Activated naive CD4-positive, alpha-beta T cell treated with anti-CD3 and anti-CD28 coated beads, Interleukin-2, amount 50 U/mL, for 16 hours (primary cell): Measurements from ENCODE around the gene GRK1.

Experiments
- DNase-seq: peaks from one replicate; pipeline ENCODE4 v3.0.0-alpha.2; 2020

Gene GRK1

GRCh38 chr13:113650731-113651148, 16.3 kb upstream of the GRK1 start:
- DNase-seq = no peak

- DNase-seq = no peak
Observed at GRCh38 chr13:113651511-113652403, 15.3 kb upstream of the GRK1 start.

GRCh38 chr13:113652404-113653263, 14.4 kb upstream of the GRK1 start:
- DNase-seq = no peak

GRCh38 chr13:113653264-113654174, 13.5 kb upstream of the GRK1 start:
- no peak for DNase-seq

DNA sequence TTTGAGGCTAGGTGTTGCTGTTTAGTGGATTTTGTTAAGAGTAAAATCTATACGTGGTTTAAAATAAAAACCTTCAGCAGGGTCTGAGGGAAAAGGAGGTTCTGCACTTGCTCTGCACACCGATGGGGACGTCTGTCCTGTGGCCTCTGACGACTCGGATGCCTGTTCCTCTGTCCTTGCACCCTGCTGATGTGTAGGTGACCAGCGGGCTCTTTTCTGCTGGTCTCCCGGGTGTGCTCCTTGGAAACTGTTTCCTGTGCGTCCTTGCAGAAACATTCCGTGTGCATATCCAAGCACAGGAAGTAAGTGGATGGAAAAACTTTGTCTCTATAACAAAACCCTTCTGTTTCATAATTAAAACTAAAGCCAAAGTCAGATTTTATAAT, 12.9 kb upstream of the GRK1 start:
- DNase-seq = no peak

- DNase-seq = no peak
Observed at GRCh38 chr13:113654591-113655345, 12.3 kb upstream of the GRK1 start.

DNA sequence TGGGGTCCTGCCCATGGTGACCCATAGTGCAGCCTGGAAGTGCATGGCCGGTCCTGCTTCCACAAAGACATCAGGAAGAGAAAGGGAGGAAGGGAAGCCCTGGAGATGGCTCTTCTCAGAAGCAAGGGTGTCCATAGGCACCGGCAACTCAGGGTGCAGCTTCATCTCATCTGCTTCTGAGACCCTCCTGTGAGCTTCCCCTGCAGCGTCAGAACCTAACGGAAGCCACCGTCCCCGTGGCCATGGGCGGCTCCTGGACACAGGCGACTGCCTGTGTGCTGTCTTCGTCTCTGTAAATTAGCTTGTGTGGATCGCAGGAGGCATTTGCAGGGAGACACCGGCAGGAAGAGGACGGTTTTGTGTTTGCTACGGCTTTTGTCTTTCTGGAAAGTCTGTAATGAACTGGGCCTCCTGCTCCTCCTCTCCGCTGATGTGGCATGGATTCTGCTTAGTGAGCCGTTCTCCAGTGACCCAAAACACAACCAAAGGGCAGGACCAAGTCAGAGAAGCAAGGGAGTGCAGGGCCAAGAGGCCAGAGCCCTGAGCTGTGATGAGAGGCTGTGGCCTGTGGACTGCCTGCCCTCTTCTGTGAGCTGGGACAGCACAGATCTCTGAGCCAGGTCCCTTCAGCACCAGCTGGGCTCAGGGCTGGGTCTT, 11.5 kb upstream of the GRK1 start:
- DNase-seq = no peak

DNA sequence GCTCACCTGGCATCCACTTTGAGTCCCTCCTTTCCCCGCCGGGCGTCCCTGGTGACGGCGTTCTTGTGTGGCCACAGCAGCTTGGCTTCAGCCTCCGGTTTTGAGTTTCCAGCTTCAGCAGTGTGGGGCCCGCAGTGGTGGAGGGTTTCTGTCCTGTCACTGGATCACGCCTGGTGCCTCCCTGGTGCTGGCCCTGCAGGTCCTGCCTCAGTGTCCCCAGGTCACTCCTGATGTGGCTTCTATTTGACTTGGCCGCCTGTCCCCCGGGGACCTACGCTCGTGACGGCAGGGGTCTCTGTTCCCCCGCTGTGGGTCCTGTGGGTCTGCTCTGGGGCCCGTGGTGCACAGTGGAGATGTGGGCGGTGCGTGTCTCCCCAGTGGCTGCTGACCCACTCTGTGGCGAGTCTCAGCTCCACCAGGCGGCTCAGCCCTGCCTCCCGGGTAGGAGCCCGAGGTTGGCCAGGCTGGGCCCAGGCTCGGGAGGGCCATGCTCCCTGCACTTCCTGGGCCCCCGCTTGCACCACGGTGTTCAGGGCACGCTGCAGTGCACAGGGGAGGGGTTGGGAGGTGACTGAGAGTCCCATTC, 10.9 kb upstream of the GRK1 start:
- no peak for DNase-seq

- DNase-seq = no peak
Observed at GRCh38 chr13:113656831-113657671, 10.0 kb upstream of the GRK1 start.

GRCh38 chr13:113657851-113658741, 8.9 kb upstream of the GRK1 start, which contains the start of gene ATP4B:
TSS of gene ATP4B (minus strand) at chr13:113658198. CDS start at chr13:113658144, 54 bp downstream.
- no peak for DNase-seq

- DNase-seq = no peak
Observed at GRCh38 chr13:113658836-113659235, 8.2 kb upstream of the GRK1 start.

GRCh38 chr13:113659337-113659736, 7.7 kb upstream of the GRK1 start:
- DNase-seq = no peak

DNA sequence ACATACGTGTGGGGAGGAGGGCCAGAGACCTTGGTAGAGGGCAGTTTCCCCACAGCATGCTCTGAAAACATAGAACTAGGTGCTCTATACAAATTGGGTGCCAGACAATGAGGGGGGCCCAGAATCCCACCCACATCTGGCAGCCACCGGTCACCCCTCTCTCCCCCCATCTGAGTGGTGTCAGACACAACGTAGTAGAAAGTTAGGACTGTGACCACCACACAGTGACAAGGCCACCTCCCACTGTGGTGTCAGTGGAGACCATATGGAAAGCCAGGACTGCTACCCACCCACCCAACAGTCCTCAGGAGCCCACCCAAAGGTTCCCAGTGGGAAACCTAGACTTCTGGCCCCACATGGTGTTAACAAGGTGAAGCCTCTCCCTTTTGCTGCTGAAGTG, 7.0 kb upstream of the GRK1 start:
- DNase-seq = no peak

GRCh38 chr13:113661509-113661908, 5.5 kb upstream of the GRK1 start:
- DNase-seq = no peak

GRCh38 chr13:113663934-113664333, 3.1 kb upstream of the GRK1 start:
- DNase-seq = no peak

DNA sequence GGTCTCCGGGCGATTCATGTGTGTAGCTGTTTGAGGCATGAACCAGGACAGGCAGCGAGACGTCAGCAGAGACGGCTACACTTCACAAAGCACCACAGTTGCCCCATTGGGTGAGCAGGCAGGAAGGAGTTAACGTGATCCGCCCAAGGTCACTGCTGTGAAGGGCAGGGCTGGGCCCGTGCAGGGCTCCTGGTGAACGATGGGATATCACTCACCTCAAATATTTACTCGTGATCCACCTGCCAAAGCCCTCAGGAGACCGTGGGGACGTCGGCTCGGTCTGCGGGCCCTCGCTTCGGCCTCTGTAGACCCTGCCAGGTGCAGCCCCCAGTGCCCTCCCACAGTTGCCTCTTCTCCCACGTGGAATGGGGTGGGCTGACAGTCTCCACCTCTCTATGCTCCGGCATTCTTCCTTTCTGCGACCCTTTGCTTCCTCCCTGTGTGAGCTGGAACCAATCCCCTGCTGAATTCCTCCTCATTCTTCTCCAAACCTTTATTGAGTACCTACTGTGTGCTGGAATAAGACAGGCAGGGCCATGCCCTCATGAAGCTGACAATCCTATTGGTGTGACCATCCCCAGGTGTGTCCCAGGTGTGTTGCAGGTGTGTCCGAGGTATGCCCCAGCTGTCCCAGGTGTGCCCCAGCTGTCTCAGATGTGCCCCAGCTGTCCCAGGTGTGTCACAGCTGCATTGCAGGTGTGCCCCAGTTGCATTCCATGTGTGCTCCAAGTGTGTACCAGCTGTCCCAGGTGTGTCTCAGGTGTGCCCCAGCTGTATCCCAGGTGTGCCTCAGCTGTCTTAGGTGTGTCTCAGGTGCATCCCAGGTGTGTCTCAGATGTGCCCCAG, 2.0 kb upstream of the GRK1 start:
- no peak for DNase-seq

DNA sequence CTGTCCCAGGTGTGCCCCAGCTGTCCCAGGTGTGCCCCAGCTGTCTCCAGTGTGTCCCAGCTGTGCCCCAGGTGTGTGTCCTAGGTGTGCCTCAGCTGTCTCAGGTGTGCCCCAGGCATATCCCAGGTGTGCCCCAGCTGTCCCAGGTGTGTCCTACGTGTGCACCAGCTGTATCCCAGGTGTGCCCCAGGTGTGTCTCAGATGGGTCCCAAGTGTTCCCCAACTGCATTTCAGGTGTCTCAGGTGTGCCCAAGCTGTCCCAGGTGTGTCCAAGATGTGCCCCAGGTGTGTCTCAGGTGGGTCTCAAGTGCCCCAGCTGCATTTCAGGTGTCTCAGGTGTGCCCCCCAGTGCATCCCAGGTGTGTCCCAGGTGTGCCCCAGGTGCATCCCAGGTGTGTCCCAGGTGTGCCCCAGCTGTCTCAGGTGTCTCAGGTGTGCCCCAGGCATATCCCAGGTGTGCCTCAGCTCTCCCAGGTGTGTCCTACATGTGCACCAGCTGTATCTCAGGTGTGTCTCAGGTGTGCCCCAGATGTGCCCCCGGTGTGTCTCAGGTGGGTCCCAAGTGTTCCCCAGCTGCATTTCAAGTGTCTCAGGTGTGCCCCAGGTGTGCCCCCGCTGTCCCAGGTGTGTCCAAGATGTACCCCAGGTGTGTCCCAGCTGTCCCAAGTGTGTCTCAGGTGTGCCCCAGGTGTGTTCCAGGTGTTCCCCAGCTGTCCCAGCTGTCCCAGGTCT, 1.3 kb upstream of the GRK1 start:
- no peak for DNase-seq
